Activated CD8-positive, alpha-beta memory T cell treated with anti-CD3 and anti-CD28 coated beads for 24 hours (primary cell): ENCODE measurements around the gene SOSTDC1.
"Not testable (repeated sequence)": the region's sequence is repeated elsewhere in the genome, so short reads cannot be mapped to it uniquely, and the experiment has no call there.

Experiments
- DNase-seq: peaks from one replicate; pipeline ENCODE4 v3.0.0-alpha.2; 2020

Gene SOSTDC1, protein sequence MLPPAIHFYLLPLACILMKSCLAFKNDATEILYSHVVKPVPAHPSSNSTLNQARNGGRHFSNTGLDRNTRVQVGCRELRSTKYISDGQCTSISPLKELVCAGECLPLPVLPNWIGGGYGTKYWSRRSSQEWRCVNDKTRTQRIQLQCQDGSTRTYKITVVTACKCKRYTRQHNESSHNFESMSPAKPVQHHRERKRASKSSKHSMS

DNA sequence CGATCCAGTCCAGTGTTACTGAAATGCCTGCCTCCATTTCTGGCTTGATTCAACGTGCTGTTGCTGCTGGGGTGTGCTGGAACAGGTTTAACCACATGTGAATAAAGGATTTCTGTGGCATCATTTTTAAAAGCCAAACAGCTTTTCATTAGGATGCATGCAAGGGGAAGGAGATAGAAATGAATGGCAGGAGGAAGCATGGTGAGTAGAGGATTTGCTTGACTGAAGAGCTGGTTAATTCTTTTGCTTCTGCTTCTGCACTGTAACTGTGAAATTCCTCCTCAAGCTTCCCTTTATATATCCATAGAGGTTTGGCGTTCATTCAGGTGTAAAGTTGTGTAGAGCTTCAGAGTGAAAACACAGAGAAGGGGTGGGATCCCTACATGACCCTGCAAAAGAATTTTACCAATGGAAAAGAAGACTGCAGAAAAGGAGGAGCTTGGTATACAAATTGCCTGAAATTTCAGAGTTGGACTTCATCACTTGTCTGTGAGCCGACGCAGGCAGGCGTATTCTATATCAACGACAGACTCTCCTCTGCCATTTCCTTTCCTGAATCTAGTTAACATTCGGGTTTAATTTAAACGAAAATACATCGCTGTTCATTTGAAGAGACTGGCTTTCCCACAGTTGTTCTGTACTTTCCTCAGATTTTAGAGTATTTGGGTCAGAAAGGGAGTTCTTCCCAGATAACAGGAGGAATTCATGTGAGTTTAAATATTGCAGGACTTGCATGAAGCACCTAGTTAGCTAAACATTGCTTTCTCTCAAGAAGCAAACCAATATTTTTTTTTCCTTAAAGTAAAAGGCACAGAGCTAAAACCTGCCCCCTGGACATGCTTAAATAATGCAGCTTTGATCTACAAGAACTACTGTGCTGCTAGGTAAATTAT is at the start of gene SOSTDC1:
SOSTDC1 (minus strand) TSS at position 270 of the 893 bp plus-strand sequence; CDS start at position 200, 70 bp downstream.
- DNase-seq, result no peak

- no peak for DNase-seq
Observed at GRCh38 chr7:16514729-16515128, 49.2 kb upstream of the SOSTDC1 start.

DNA sequence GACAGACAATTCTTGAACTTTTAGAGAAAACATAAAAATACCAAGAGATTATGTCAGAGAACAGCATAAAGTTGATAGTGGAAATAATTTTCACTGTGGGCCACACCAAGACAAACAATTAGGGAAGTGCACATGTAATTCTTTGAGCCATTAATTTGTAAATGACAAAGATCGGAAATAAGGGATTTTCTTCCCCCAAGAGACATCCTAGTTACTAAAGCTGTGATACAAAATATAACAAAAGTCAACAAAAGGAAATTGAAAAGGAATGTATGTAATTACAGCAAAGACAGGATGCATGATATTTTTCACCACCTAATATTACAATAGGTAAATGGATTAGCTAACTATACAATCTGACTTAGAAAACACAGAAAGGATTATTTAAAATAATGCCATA is 48.7 kb upstream of the SOSTDC1 start:
- no peak for DNase-seq

DNA sequence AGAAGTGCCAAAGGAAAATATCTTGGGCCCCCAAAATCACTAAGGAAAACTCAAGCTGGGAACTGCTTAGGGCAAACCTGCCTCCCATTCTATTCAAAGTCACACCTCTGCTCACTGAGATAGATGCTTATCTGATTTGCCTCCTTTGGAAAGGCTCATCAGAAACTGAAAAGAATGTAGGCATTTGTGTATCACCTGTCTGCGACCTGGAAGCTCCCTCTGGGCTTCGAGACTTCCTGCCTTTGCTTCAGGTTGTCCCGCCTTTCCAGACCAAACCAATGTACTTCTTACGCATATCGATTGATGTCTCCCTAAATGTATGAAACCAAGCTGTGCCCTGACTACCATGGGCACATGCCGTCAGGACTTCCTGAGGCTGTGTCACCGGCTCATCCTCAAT is 46.6 kb upstream of the SOSTDC1 start:
- no peak for DNase-seq

DNA sequence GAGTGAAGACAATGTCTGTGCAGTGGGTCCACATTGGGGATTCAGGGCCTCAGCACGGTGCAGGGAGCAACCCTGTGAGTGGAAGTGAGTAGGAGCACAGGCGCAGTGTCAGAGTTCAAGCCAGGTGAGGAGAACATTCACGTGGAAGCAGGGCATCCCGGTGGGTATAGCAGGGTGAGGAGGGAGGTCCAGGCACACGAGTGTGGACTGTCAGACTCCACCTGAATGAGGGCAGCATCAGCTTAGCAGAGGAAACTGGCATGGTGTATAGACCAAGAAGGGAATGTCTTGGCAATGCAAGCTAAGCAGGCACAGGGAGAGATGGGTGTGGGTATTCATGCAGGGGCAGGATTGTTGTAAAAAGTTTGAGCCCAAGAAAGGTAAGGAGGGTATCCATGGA is 45.8 kb upstream of the SOSTDC1 start:
- no peak for DNase-seq

DNA sequence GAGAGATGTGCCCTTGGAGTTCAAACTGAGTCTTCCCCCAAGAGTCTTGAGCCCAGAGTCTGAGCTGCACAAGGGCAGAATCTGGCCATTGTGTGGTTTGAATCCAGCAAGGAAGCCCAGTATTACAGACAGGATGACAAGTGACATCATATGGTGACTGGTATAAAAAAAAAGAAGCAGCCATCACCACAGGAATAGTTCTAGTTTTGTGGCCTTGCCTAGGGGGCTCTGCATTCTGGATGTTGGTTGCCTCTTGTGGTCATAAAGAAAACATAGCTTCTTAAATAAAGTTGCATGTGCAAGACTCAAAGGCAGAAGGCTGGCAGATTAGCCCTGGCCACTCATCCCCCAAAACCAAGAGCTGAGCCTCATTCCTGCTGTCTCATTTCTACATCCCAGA is 44.3 kb upstream of the SOSTDC1 start:
- DNase-seq, result no peak

DNA sequence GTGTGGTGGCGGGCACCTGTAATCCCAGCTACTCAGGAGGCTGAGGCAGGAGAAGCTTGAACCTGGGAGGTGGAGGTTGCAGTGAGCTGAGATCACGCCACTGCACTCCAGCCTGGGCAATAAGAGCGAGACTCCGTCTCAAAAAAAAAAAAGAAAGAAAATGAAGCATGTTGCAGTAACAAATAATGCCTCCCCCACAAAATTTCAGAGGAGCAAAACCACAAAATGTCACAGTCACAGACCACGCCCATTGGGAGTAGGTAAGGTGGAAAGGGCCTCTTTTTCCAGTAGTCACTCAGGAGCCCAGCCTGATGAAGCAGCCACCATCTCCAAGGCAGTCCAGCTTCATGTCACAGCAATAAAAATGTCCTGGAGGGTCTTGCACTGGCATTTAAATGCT is 40.9 kb upstream of the SOSTDC1 start:
- not testable (repeated sequence) for DNase-seq

DNA sequence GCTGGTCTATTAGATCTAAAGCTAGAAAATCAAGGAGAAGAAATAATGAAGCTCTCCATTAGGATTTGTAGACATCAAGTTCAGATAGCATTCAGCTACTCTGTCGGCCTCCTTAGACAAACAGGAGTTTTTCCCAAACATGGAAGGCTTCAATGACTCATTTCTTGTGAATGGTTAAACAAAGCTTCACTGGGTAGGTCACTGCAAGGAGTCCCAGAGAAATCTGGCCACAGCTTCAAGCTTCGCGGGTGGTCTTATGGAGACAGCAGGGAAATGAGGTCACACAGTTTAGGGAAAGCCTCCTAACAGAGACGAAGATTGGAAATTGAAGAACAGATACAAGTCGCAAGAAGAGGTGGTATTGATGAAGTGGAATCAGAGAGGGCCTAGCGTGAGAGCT is 38.5 kb upstream of the SOSTDC1 start:
- no peak for DNase-seq

DNA sequence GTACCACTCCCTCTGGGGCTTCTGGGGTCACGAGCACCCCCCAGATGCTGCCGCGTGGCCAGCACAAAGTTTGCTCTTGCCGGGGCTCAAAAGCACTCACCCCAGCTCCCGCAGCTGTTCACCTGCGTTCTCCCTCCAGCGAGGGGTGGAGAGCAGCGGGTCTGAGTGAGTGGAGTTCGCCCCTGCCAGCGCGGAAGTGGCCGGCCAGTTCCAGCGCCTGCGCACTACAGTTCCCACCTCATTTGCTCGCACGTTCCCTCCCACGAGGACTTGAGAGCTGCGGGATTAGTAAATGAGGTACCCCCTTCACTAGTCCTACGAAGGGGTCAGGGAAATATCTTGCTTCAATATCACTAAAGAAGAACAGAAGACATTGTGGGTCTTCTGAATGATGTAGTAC is 36.8 kb upstream of the SOSTDC1 start:
- DNase-seq, result no peak

DNA sequence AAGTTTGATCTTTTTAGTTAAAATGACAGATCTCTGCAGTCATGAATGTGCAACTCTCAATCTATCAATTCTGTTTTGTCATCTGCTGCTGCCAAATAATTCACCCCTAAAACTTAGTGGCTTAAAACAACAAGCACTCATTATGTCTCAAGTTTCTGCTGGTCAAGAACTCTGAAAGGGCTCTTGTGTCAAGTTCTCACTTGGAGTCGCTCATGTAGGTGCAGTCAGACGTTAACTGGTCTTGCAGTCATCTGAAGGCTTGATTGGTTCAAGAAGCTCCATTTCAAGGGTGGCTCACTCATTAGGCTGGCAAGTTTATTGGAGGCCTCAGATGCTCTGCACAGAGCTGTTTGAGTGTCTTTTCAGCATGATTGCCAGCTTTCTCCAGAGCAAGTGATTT is 32.6 kb upstream of the SOSTDC1 start:
- no peak for DNase-seq

- no peak for DNase-seq
Observed at GRCh38 chr7:16494955-16495719, 29.6 kb upstream of the SOSTDC1 start.

DNA sequence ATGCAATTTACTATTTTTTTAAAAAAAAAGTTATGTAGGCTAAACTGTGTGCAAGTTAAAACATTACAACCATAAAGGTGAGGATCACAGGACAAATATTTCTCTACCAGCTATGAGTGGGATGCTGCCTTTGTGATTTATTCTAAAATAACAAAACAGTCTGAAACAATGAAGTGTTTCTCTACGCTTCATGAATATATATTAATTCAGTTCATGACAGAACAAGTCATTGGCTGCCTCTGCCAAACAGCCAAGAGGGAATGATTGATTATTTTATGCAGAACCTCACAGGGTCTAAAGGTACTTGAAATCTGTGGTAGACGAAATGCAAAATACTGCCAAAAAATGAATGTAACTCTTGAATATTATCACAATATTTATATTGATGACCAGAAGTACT is 29.0 kb upstream of the SOSTDC1 start:
- no peak for DNase-seq

- DNase-seq, result no peak
Observed at GRCh38 chr7:16493266-16493665, 27.7 kb upstream of the SOSTDC1 start.

GRCh38 chr7:16492513-16493062 is 27.1 kb upstream of the SOSTDC1 start:
- DNase-seq, result no peak

DNA sequence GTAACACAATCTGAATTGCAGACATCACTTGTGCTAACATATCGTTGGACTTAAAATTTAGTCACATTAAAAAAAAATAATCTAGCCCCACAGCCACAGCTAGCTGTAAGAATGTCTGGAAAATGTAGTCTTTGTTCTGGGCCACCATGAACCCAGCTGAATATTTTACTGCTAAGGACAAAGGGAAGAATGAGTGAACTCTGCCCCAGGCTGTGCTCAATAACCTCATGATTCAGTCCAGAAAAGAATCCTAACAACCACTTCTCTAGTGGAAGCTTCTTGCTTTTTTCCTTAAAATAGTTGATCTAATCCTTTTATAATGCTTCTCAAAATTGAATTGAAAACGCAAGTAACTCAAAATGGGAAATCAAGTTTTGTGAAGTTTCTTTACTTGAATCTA is 25.6 kb upstream of the SOSTDC1 start:
- no peak for DNase-seq

- no peak for DNase-seq
Observed at GRCh38 chr7:16484453-16485158, 19.1 kb upstream of the SOSTDC1 start.

- no peak for DNase-seq
Observed at GRCh38 chr7:16479591-16479990, 14.1 kb upstream of the SOSTDC1 start.

DNA sequence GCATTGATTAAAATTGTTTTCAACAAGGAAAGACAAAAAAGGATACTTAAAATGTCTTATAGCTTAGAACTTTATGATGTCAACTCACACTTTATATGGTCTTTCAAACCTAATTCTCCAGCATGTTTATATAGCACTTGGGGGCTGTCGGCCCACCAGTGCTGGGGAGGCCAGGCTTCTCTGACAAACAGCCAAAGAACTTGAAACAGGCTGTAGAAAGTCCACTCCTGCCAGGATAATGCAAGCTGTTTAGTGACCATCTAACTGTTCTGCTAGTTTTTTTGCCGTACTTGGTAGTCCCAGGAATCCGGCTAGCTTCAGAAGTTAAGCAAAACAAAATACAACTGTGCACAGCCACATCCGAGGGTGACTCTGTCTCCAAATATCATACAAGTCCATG is 13.6 kb upstream of the SOSTDC1 start:
- DNase-seq, result no peak

DNA sequence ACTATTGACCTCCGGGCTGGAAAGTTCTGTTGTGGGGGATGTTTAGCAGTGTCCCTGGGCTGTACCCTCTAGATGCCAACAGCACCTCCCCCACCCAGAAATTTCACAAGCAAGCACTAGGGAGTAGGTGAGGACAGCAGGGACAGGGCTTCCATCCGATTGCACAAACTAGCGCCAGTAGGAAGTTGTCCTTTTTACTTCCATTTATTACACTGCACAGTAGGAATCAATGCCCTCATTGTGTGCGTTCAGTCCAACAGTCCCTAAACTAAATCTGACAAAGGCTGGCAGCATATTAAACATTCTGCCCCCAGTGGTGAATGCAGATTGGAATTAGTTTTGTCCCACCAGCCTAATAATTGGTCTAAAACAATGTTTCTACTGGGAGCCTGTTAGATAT is 6.4 kb upstream of the SOSTDC1 start:
- DNase-seq, result no peak

DNA sequence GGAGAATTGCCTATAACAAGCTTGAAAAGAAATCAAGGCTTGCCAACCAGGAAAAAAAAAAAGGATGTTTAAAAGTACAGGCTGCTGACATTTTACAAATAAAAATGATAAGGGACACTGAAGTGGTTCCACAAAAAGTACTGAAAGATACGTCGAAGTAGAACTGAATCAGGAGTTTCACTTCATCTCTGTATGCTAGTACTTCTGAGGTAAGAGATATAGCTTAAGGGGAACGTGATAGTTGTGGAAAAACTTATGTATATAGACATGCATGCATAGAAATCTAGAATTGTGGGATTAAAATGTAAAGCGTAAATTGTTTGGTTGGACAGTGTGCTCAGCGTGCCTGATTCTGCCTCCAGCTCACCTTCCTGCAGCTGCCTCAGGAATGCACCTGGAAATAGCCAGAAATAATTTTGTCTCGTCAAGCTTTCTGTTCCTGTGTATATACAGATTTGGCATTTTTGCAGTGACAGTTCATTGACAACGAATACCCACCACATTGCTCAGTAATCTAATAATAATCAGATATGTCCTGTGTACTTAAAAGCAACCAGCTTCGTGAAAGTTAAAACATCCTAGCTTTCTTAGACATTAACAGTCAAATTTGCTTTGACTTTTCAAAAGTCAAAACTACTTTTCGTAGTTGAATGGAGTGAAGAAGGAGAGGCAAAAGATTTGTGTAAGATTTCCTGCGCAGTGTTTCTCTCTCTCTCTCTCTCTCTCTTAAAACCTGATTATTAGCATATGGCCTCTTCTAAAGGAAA is 1.4 kb downstream of the SOSTDC1 start:
- DNase-seq, result no peak

GRCh38 chr7:16463520-16463919 is 2.0 kb downstream of the SOSTDC1 start:
- no peak for DNase-seq

- no peak for DNase-seq
Observed at GRCh38 chr7:16462431-16462889, 3.1 kb downstream of the SOSTDC1 start.
